Vagina (tissue), 2 donors: Measurements from ENCODE around the gene COX7A2L.

Source experiments
- POLR2A ChIP-seq, 2 donors: fragments of 450-650 bp; IDR thresholded peaks; one replicate each; pipeline ENCODE4 v1.6.1; 2017; ENCODE audit warnings: antibody characterized with exemption in 2 of 2, mild to moderate bottlenecking in 2 of 2, moderate library complexity in 2 of 2
- POLR2AphosphoS5 ChIP-seq, 2 donors: sonication (generic); formaldehyde crosslinking; IDR thresholded peaks; one replicate each; pipeline ENCODE4 v1.9.0; 2017; ENCODE audit warnings: antibody characterized with exemption in 2 of 2, mild to moderate bottlenecking in 2 of 2, low read depth in 1 of 2; ENCODE audit not compliant: insufficient read depth in 1 of 2
- TF ChIP-seq, protein P1 (sequence below), 3 experiments: fragments of 450-650 bp in 2 of 3; fragments of 200-600 bp in 1 of 3; sonication (generic) in 1 of 3; IDR thresholded peaks; one replicate each; pipeline ENCODE4 v1.5.1; 2017 to 2019; ENCODE audit warnings: antibody characterized with exemption in 3 of 3, mild to moderate bottlenecking in 2 of 3, moderate library complexity in 2 of 3

DNA sequence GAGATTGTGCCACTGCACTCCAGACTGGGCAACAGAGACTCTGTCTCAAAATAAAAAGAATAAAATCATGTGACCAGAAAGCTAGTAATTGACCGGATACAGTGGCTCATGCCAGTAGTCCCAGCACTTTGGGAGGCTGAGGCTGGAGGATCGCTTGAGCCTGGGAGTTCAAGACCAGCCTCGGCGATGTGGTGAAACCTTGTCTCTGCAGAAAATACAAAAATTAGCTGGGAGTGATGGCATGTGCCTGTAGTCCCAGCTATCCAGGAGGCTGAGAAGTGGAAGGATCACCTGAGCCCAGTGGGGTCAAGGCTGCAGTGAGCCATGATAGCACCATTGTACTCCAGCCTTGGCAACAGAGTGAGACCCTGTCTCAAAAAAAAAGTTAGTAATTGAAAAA, 36.8 kb downstream of the COX7A2L start:
- TF ChIP-seq, protein P1, sequence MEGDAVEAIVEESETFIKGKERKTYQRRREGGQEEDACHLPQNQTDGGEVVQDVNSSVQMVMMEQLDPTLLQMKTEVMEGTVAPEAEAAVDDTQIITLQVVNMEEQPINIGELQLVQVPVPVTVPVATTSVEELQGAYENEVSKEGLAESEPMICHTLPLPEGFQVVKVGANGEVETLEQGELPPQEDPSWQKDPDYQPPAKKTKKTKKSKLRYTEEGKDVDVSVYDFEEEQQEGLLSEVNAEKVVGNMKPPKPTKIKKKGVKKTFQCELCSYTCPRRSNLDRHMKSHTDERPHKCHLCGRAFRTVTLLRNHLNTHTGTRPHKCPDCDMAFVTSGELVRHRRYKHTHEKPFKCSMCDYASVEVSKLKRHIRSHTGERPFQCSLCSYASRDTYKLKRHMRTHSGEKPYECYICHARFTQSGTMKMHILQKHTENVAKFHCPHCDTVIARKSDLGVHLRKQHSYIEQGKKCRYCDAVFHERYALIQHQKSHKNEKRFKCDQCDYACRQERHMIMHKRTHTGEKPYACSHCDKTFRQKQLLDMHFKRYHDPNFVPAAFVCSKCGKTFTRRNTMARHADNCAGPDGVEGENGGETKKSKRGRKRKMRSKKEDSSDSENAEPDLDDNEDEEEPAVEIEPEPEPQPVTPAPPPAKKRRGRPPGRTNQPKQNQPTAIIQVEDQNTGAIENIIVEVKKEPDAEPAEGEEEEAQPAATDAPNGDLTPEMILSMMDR (IDR thresholded peaks at IDR 0.05) = no peak
- TF ChIP-seq POLR2A (IDR thresholded peaks at IDR 0.05) (no peak), POLR2AphosphoS5 (IDR thresholded peaks at IDR 0.05; ENCODE audit: insufficient read depth in 1 of 2, low read depth in 1 of 2) (no peak)
